SK-N-SH treated with all-trans-retinoic acid at 6 μM for 48 hours (cell line): ENCODE results near the gene TEAD3.
"Not testable (repeated sequence)": the region's sequence is repeated elsewhere in the genome, so short reads cannot be mapped to it uniquely, and the experiment has no call there.

Source experiments
- ATAC-seq: fragments of 200-7000 bp; cut with Tn5 transposase; 3 replicates; pipeline ENCODE4 v1.9.1; 2020; ENCODE audit warnings: mild to moderate bottlenecking, moderate library complexity
- BACH2 ChIP-seq: fragments of 250-450 bp; sonication (Bioruptor Pico); IDR thresholded peaks from 2 replicates; pipeline ENCODE4 v1.9.0; 2021; ENCODE audit warnings: mild to moderate bottlenecking, borderline replicate concordance
- CSDC2 ChIP-seq: fragments of 250-450 bp; sonication (Bioruptor Pico); IDR thresholded peaks from 2 replicates; pipeline ENCODE4 v1.5.0; 2020; ENCODE audit warnings: mild to moderate bottlenecking, moderate library complexity
- ESRRG ChIP-seq: fragments of 250-450 bp; sonication (Bioruptor Pico); IDR thresholded peaks from 2 replicates; pipeline ENCODE4 v1.6.1; 2021; ENCODE audit warnings: mild to moderate bottlenecking
- GLIS3 ChIP-seq: fragments of 250-450 bp; sonication (Bioruptor Pico); IDR thresholded peaks from 2 replicates; pipeline ENCODE4 v1.5.0; 2020; ENCODE audit warnings: mild to moderate bottlenecking, moderate library complexity
- ISL1 ChIP-seq: fragments of 250-450 bp; sonication (Bioruptor Pico); IDR thresholded peaks from 2 replicates; pipeline ENCODE4 v2.1.2; 2022; ENCODE audit warnings: mild to moderate bottlenecking, moderate library complexity
- RARB ChIP-seq: fragments of 250-450 bp; sonication (Bioruptor Pico); IDR thresholded peaks from 2 replicates; pipeline ENCODE4 v1.8.0; 2021; ENCODE audit warnings: mild to moderate bottlenecking, moderate library complexity
- SNAI2 ChIP-seq: fragments of 250-450 bp; sonication (Bioruptor Pico); IDR thresholded peaks from 2 replicates; pipeline ENCODE4 v1.5.0; 2020; ENCODE audit warnings: mild to moderate bottlenecking, moderate library complexity
- TCF4 ChIP-seq: fragments of 250-450 bp; sonication (Bioruptor Pico); IDR thresholded peaks from 2 replicates; pipeline ENCODE4 v1.8.0; 2021; ENCODE audit warnings: mild to moderate bottlenecking, moderate library complexity, borderline replicate concordance
- TOX ChIP-seq: fragments of 250-450 bp; sonication (Bioruptor Pico); IDR thresholded peaks from 2 replicates; pipeline ENCODE4 v1.8.0; 2021; ENCODE audit warnings: mild to moderate bottlenecking, moderate library complexity, borderline replicate concordance
- ZFP3 ChIP-seq: fragments of 250-450 bp; sonication (Bioruptor Pico); IDR thresholded peaks from 2 replicates; pipeline ENCODE4 v1.5.0; 2020; ENCODE audit warnings: mild to moderate bottlenecking, moderate library complexity
- ZFP30 ChIP-seq: fragments of 450-650 bp; formaldehyde crosslinking; IDR thresholded peaks from 2 replicates; pipeline ENCODE4 v1.5.0; 2022; ENCODE audit warnings: mild to moderate bottlenecking, moderate library complexity
- ZNF565 ChIP-seq: fragments of 450-650 bp; formaldehyde crosslinking; conservative IDR thresholded peaks from 2 replicates; pipeline ENCODE4 v1.5.0; 2020; ENCODE audit warnings: low read depth, mild to moderate bottlenecking, moderate library complexity
- ZNF70 ChIP-seq: fragments of 450-650 bp; formaldehyde crosslinking; IDR thresholded peaks from 2 replicates; pipeline ENCODE4 v1.5.0; 2020; ENCODE audit warnings: mild to moderate bottlenecking, moderate library complexity
- ZNF8 ChIP-seq: fragments of 450-650 bp; formaldehyde crosslinking; IDR thresholded peaks from 2 replicates; pipeline ENCODE4 v1.5.0; 2020; ENCODE audit warnings: mild to moderate bottlenecking, moderate library complexity
- TF ChIP-seq, protein P1 (sequence below): fragments of 250-450 bp; sonication (Bioruptor Pico); IDR thresholded peaks from 2 replicates; pipeline ENCODE4 v1.5.1; 2020; ENCODE audit warnings: low read depth, mild to moderate bottlenecking, moderate library complexity
- TF ChIP-seq, protein P2 (sequence below): fragments of 250-450 bp; sonication (Bioruptor Pico); IDR thresholded peaks from 2 replicates; pipeline ENCODE4 v1.5.1; 2021; ENCODE audit warnings: mild to moderate bottlenecking, moderate library complexity
- TF ChIP-seq, protein P3 (sequence below): fragments of 250-450 bp; sonication (Bioruptor Pico); IDR thresholded peaks from 2 replicates; pipeline ENCODE4 v1.5.0; 2020; ENCODE audit warnings: mild to moderate bottlenecking, moderate library complexity
- TF ChIP-seq, protein P4 (sequence below): fragments of 250-450 bp; sonication (Bioruptor Pico); IDR thresholded peaks from 2 replicates; pipeline ENCODE4 v1.8.0; 2020; ENCODE audit warnings: mild to moderate bottlenecking, moderate library complexity, borderline replicate concordance
- TF ChIP-seq, protein P5 (sequence below): fragments of 250-450 bp; sonication (Bioruptor Pico); IDR thresholded peaks from 2 replicates; pipeline ENCODE4 v1.8.0; 2021; ENCODE audit warnings: low read depth, mild to moderate bottlenecking, moderate library complexity, borderline replicate concordance

TEAD3 gene

DNA sequence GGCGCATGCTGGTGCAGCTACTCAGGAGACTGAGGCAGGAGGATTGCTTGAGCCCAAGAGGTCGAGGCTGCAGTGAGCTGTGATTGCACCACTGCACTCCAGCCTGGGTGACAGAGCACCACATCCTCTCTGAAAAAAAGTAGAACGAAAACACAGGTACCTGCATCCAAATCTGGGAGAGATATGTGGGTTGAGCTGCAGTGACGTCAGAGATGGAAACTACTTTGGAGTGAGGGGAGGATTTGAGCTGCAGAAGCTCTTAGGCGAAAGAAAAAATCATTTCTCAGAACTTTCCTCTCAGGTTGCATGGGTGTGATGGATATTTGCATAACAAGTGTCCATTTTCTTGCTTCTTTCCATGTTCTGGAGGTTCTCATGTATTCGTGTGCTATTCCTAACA is 19.8 kb upstream of the TEAD3 start:
- TF ChIP-seq, protein P1, sequence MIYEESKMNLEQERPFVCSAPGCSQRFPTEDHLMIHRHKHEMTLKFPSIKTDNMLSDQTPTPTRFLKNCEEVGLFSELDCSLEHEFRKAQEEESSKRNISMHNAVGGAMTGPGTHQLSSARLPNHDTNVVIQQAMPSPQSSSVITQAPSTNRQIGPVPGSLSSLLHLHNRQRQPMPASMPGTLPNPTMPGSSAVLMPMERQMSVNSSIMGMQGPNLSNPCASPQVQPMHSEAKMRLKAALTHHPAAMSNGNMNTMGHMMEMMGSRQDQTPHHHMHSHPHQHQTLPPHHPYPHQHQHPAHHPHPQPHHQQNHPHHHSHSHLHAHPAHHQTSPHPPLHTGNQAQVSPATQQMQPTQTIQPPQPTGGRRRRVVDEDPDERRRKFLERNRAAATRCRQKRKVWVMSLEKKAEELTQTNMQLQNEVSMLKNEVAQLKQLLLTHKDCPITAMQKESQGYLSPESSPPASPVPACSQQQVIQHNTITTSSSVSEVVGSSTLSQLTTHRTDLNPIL (CRISPR knock-in tag): no peak
- TF ChIP-seq TOX (no peak), ZNF70 (no peak), ISL1 (no peak), BACH2 (no peak), SNAI2 (CRISPR knock-in tag) (no peak)
- TF ChIP-seq, protein P2, sequence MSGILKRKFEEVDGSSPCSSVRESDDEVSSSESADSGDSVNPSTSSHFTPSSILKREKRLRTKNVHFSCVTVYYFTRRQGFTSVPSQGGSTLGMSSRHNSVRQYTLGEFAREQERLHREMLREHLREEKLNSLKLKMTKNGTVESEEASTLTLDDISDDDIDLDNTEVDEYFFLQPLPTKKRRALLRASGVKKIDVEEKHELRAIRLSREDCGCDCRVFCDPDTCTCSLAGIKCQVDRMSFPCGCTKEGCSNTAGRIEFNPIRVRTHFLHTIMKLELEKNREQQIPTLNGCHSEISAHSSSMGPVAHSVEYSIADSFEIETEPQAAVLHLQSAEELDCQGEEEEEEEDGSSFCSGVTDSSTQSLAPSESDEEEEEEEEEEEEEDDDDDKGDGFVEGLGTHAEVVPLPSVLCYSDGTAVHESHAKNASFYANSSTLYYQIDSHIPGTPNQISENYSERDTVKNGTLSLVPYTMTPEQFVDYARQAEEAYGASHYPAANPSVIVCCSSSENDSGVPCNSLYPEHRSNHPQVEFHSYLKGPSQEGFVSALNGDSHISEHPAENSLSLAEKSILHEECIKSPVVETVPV (CRISPR knock-in tag): no peak
- TF ChIP-seq, all 23 proteins: peak for 0
- no peak for ATAC-seq

DNA sequence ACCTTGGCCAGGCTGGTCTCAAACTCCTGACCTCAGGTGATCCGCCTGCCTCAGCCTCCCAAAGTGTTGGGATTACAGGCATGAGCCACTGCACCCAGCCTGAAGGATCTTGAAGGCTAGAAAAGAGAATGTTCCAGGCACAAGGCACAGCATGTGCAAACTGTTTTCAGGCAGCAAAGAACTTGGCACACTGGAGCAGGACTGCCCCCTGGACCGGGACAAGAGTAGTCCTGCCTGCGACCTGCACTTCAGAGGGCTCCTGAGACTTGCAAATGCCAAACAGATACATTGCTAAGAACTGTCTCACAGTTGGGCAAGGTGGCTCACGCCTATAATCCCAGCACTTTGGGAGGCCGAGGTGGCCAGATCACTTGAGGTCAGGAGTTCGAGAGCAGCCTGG is 19.1 kb upstream of the TEAD3 start:
- ATAC-seq: not testable (repeated sequence)

DNA sequence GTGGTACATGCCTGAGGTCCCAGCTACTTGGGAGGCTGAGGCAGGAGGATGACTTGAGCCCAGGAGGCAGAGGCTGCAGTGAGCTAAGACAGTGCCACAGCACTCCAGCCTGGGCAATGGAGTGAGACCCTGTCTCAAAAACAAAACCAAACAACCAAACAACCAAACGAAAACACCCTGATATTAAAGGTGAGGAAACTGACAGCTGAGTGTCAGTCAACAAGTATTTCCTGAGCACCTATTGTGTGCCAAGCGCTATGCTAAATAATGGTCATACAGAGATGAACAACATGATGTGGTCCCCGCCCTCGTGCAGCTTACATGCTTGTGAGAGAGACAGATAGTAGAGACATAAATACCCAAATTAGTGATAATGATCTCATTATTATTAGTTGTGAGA is 17.7 kb upstream of the TEAD3 start:
- no peak for ATAC-seq
- TF ChIP-seq ZNF8 (CRISPR knock-in tag): no peak
- TF ChIP-seq CSDC2: no peak
- no peak for TF ChIP-seq BACH2
- TF ChIP-seq GLIS3 (CRISPR knock-in tag): no peak
- TF ChIP-seq, protein P3, sequence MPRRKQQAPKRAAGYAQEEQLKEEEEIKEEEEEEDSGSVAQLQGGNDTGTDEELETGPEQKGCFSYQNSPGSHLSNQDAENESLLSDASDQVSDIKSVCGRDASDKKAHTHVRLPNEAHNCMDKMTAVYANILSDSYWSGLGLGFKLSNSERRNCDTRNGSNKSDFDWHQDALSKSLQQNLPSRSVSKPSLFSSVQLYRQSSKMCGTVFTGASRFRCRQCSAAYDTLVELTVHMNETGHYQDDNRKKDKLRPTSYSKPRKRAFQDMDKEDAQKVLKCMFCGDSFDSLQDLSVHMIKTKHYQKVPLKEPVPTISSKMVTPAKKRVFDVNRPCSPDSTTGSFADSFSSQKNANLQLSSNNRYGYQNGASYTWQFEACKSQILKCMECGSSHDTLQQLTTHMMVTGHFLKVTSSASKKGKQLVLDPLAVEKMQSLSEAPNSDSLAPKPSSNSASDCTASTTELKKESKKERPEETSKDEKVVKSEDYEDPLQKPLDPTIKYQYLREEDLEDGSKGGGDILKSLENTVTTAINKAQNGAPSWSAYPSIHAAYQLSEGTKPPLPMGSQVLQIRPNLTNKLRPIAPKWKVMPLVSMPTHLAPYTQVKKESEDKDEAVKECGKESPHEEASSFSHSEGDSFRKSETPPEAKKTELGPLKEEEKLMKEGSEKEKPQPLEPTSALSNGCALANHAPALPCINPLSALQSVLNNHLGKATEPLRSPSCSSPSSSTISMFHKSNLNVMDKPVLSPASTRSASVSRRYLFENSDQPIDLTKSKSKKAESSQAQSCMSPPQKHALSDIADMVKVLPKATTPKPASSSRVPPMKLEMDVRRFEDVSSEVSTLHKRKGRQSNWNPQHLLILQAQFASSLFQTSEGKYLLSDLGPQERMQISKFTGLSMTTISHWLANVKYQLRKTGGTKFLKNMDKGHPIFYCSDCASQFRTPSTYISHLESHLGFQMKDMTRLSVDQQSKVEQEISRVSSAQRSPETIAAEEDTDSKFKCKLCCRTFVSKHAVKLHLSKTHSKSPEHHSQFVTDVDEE (CRISPR knock-in tag): no peak
- TF ChIP-seq, protein P2 (CRISPR knock-in tag): no peak
- TF ChIP-seq ZFP3 (CRISPR knock-in tag): no peak

DNA sequence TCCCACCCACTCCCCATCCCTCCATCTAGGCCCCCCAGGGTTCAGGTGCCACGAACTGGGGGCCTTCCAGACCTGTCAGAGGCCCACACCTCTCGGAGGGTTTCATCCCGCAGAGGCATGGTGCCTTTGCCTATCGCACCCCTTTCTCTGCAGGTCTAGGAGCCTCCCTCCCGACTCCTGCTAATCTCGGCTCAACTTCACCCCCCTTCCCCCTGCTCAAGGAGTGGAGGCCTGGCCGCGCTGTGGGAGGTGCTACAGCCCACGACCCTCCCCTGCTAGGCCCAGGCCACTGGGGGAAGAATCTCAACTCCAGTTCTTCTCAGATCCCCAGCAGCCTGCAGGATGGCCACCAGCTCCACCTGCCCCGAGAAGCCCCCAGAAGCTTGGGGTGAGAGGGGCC is 15.9 kb upstream of the TEAD3 start, which contains the start of gene TULP1:
TULP1 (minus strand) TSS at position 157 of the 400 bp plus-strand sequence; CDS start at position 119, 38 bp downstream.
- no peak for ATAC-seq
- no peak for TF ChIP-seq SNAI2 (CRISPR knock-in tag)
- TF ChIP-seq, protein P2 (CRISPR knock-in tag): no peak
- no peak for TF ChIP-seq TOX
- TF ChIP-seq ZNF565 (CRISPR knock-in tag): no peak
- TF ChIP-seq GLIS3 (CRISPR knock-in tag): no peak
- TF ChIP-seq ZNF8 (CRISPR knock-in tag): no peak
- TF ChIP-seq, protein P4, sequence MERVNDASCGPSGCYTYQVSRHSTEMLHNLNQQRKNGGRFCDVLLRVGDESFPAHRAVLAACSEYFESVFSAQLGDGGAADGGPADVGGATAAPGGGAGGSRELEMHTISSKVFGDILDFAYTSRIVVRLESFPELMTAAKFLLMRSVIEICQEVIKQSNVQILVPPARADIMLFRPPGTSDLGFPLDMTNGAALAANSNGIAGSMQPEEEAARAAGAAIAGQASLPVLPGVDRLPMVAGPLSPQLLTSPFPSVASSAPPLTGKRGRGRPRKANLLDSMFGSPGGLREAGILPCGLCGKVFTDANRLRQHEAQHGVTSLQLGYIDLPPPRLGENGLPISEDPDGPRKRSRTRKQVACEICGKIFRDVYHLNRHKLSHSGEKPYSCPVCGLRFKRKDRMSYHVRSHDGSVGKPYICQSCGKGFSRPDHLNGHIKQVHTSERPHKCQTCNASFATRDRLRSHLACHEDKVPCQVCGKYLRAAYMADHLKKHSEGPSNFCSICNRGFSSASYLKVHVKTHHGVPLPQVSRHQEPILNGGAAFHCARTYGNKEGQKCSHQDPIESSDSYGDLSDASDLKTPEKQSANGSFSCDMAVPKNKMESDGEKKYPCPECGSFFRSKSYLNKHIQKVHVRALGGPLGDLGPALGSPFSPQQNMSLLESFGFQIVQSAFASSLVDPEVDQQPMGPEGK (CRISPR knock-in tag): no peak
- TF ChIP-seq ZFP3 (CRISPR knock-in tag): no peak
- TF ChIP-seq, protein P5, sequence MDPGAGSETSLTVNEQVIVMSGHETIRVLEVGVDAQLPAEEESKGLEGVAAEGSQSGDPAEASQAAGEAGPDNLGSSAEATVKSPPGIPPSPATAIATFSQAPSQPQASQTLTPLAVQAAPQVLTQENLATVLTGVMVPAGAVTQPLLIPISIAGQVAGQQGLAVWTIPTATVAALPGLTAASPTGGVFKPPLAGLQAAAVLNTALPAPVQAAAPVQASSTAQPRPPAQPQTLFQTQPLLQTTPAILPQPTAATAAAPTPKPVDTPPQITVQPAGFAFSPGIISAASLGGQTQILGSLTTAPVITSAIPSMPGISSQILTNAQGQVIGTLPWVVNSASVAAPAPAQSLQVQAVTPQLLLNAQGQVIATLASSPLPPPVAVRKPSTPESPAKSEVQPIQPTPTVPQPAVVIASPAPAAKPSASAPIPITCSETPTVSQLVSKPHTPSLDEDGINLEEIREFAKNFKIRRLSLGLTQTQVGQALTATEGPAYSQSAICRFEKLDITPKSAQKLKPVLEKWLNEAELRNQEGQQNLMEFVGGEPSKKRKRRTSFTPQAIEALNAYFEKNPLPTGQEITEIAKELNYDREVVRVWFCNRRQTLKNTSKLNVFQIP (CRISPR knock-in tag): no peak
- TF ChIP-seq, protein P1 (CRISPR knock-in tag): no peak
- TF ChIP-seq ISL1: no peak
- TF ChIP-seq TCF4 (CRISPR knock-in tag): no peak
- no peak for TF ChIP-seq ESRRG (CRISPR knock-in tag)
- TF ChIP-seq ZFP30: no peak
- TF ChIP-seq RARB (CRISPR knock-in tag): no peak
- TF ChIP-seq, protein P3 (CRISPR knock-in tag): no peak
